GM19395 (cell line): ENCODE results near the gene GPR3.
"Not testable (repeated sequence)": the region's sequence is repeated elsewhere in the genome, so short reads cannot be mapped to it uniquely, and the experiment has no call there.

ENCODE experiments used
- ATAC-seq: cut with Tn5 transposase; IDR thresholded peaks from one replicate; pipeline ENCODE4 v1.9.1; 2021; ENCODE audit warnings: mild to moderate bottlenecking, moderate library complexity; ENCODE audit not compliant: unreplicated experiment

The GPR3 gene

GRCh38 chr1:27377760-27378495, 14.5 kb upstream of the GPR3 start:
- no peak for ATAC-seq

GRCh38 chr1:27379564-27380122, 12.8 kb upstream of the GPR3 start:
- ATAC-seq: no peak

GRCh38 chr1:27380224-27380623, 12.2 kb upstream of the GPR3 start:
- no peak for ATAC-seq

GRCh38 chr1:27380766-27381733, 11.4 kb upstream of the GPR3 start:
- ATAC-seq: no peak

GRCh38 chr1:27381969-27382762, 10.3 kb upstream of the GPR3 start:
- no peak for ATAC-seq

- ATAC-seq: no peak
Observed at GRCh38 chr1:27383039-27383605, 9.3 kb upstream of the GPR3 start, which contains the start of gene CD164L2. TSS of gene CD164L2 (minus strand) at chr1:27383333. CDS start at chr1:27383239, 94 bp downstream.

- no peak for ATAC-seq
Observed at GRCh38 chr1:27383661-27384060, 8.8 kb upstream of the GPR3 start.

GRCh38 chr1:27384797-27385196, 7.6 kb upstream of the GPR3 start:
- ATAC-seq: not testable (repeated sequence)

- ATAC-seq: no peak
Observed at GRCh38 chr1:27388337-27389005, 4.0 kb upstream of the GPR3 start.

GRCh38 chr1:27391511-27392095, 819 bp upstream of the GPR3 start:
- no peak for ATAC-seq

- ATAC-seq: no peak
Observed at GRCh38 chr1:27392778-27393635, 585 bp downstream of the GPR3 start.

- ATAC-seq: no peak
Observed at GRCh38 chr1:27393641-27394281, 1.3 kb downstream of the GPR3 start.

GRCh38 chr1:27394282-27394658, 1.8 kb downstream of the GPR3 start:
- ATAC-seq: no peak

- ATAC-seq: no peak
Observed at GRCh38 chr1:27394925-27395324, 2.5 kb downstream of the GPR3 start.

GRCh38 chr1:27395441-27396195, 3.2 kb downstream of the GPR3 start:
- ATAC-seq: no peak

- ATAC-seq: no peak
Observed at GRCh38 chr1:27397110-27397509, 4.7 kb downstream of the GPR3 start.

- ATAC-seq: no peak
Observed at GRCh38 chr1:27397749-27398148, 5.3 kb downstream of the GPR3 start.
